K562 (cell line): ENCODE data around the gene LRTM1. TPM values are rescaled to one million over a fixed set of nuclear protein-coding genes. Genes with fewer than 3 reads are reported as not detected.

Experiments
- ATAC-seq: fragments of 200-7000 bp; cut with Tn5 transposase; 3 replicates; pipeline ENCODE4 v1.9.1; 2020; ENCODE audit warnings: moderate library complexity
- BruUV-seq: library from RNA; stranded (reverse); fragments of 400-500 nt; replicated peaks from 2 replicates; lab custom pipeline; 2021; lab: Mats Ljungman, UMichigan
- CTCF ChIA-PET: fragments of 300-600 bp; formaldehyde crosslinking; extraction: SDS; loops from one replicate; lab custom pipeline; 2021; ENCODE audit warnings: low intra/inter-chr PET ratio; lab: Yijun Ruan, JAX
- POLR2A ChIA-PET: fragments of 300-600, 350-650 bp; sonication (Branson Sonifier 250); formaldehyde crosslinking; extraction: SDS; loops from one replicate; lab custom pipeline; 2021; ENCODE audit warnings: antibody characterized with exemption, inconsistent platforms; lab: Yijun Ruan, JAX
- DNase-seq, 4 experiments: peaks; one replicate each; pipeline versions ENCODE4 v3.0.0 to v3.0.0-alpha.2; 2011 to 2018; ENCODE audit warnings: low spot score in 3 of 4, mixed read lengths in 3 of 4; ENCODE audit errors: extremely low read depth in 1 of 4
- FAIRE-seq: peaks from 2 replicates; lab custom pipeline; 2011; peaks lifted over from hg19 to GRCh38; lab: Jason Lieb, UNC
- H2AFZ ChIP-seq: 2 replicates; pipeline ENCODE4 v1.6.0; 2011; ENCODE audit warnings: low read depth, low read length, control low read depth, inconsistent platforms
- H3K27ac ChIP-seq: fragments of 200-600 bp; 3 replicates; pipeline ENCODE4 v1.8.0; 2011; ENCODE audit warnings: low read depth, mild to moderate bottlenecking, control low read depth, inconsistent platforms, low read length, moderate library complexity, mixed read lengths; ENCODE audit errors: extremely low read depth
- H3K27me3 ChIP-seq, 2 experiments: fragments of 300-600 bp in 1 of 2; 2 replicates in 1 of 2; 3 replicates in 1 of 2; pipeline versions ENCODE4 v1.6.0 to v1.8.0; 2011; ENCODE audit warnings: inconsistent platforms in 2 of 2, low read length in 2 of 2, mild to moderate bottlenecking in 1 of 2, mixed read lengths in 1 of 2, moderate library complexity in 1 of 2; ENCODE audit not compliant: control insufficient read depth in 2 of 2, insufficient read depth in 2 of 2
- H3K36me3 ChIP-seq: fragments of 300-600 bp; 3 replicates; pipeline ENCODE4 v1.8.0; 2011; ENCODE audit warnings: mild to moderate bottlenecking, low read length, inconsistent platforms; ENCODE audit not compliant: control insufficient read depth, insufficient read depth
- H3K4me1 ChIP-seq, 2 experiments: fragments of 200-600 bp in 1 of 2; replicated peaks in 1 of 2; 2 replicates in 1 of 2; 3 replicates in 1 of 2; pipeline versions ENCODE4 v1.5.1 to v1.8.0; 2011; ENCODE audit warnings: inconsistent platforms in 2 of 2, low read length in 2 of 2, mild to moderate bottlenecking in 1 of 2, mixed read lengths in 1 of 2, moderate library complexity in 1 of 2; ENCODE audit not compliant: control insufficient read depth in 2 of 2, insufficient read depth in 2 of 2
- H3K4me2 ChIP-seq: 2 replicates; pipeline ENCODE4 v1.6.1; 2011; ENCODE audit warnings: low read length, control low read depth, inconsistent platforms, mixed read lengths; ENCODE audit not compliant: insufficient read depth
- H3K4me3 ChIP-seq: fragments of 200-600 bp; sonication (generic), shearing (Covaris generic); 2 replicates; pipeline ENCODE4 v1.5.1; 2016; ENCODE audit warnings: control low read depth, inconsistent platforms
- H3K79me2 ChIP-seq: fragments of 200-600 bp; 3 replicates; pipeline ENCODE4 v1.8.0; 2011; ENCODE audit warnings: low read length, inconsistent platforms; ENCODE audit not compliant: control insufficient read depth, insufficient read depth
- H3K9ac ChIP-seq, 2 experiments: 2 replicates each; pipeline versions ENCODE4 v1.6.0 to v1.6.1; 2011; ENCODE audit warnings: low read depth in 2 of 2, low read length in 2 of 2, control low read depth in 1 of 2, inconsistent platforms in 1 of 2, mild to moderate bottlenecking in 1 of 2, mixed read lengths in 1 of 2; ENCODE audit not compliant: insufficient read depth in 1 of 2
- H3K9me1 ChIP-seq: one replicate; pipeline ENCODE4 v1.6.0; 2011; ENCODE audit warnings: inconsistent platforms, mild to moderate bottlenecking, low read length, moderate library complexity; ENCODE audit not compliant: control insufficient read depth, insufficient read depth
- H3K9me3 ChIP-seq: replicated peaks from 2 replicates; pipeline ENCODE4 v1.5.1; 2011; ENCODE audit warnings: low read depth, low read length, inconsistent platforms; ENCODE audit not compliant: control insufficient read depth, insufficient read depth
- H4K20me1 ChIP-seq: replicated peaks from 2 replicates; pipeline ENCODE4 v1.6.1; 2011; ENCODE audit warnings: low read length, inconsistent platforms, mixed read lengths; ENCODE audit not compliant: control insufficient read depth, insufficient read depth
- CC2D1A ChIP-seq: fragments of 450-650 bp; IDR thresholded peaks from 2 replicates; pipeline ENCODE4 v1.6.1; 2017; ENCODE audit warnings: mild to moderate bottlenecking
- DNMT1 ChIP-seq: fragments of 450-650 bp; IDR thresholded peaks from 2 replicates; pipeline ENCODE4 v1.6.1; 2016; ENCODE audit warnings: antibody characterized with exemption, mild to moderate bottlenecking
- FOXP1 ChIP-seq: sonication (generic); formaldehyde crosslinking; IDR thresholded peaks from 2 replicates; pipeline ENCODE4 v1.8.0; 2022; ENCODE audit warnings: mild to moderate bottlenecking, missing genetic modification reagents
- KDM1A ChIP-seq, 2 experiments: fragments of 450-650 bp; IDR thresholded peaks; 2 replicates each; pipeline ENCODE4 v1.6.1; 2016; ENCODE audit warnings: mild to moderate bottlenecking in 2 of 2
- MEIS2 ChIP-seq: fragments of 450-650 bp; IDR thresholded peaks from 2 replicates; pipeline ENCODE4 v1.6.1; 2014; ENCODE audit warnings: mild to moderate bottlenecking; ENCODE audit not compliant: partially characterized antibody
- NCOR1 ChIP-seq: fragments of 450-650 bp; IDR thresholded peaks from 2 replicates; pipeline ENCODE4 v1.6.1; 2016; ENCODE audit warnings: mild to moderate bottlenecking, moderate library complexity
- NFIC ChIP-seq: fragments of 450-650 bp; IDR thresholded peaks from 2 replicates; pipeline ENCODE4 v1.6.1; 2017; ENCODE audit warnings: mild to moderate bottlenecking, inconsistent platforms
- NFYB ChIP-seq: IDR thresholded peaks from 2 replicates; pipeline ENCODE4 v1.6.1; 2011; ENCODE audit warnings: mild to moderate bottlenecking, moderate library complexity; ENCODE audit not compliant: insufficient read length; ENCODE audit errors: extremely low read depth
- OTX1 ChIP-seq: fragments of 450-650 bp; formaldehyde crosslinking; IDR thresholded peaks from 2 replicates; pipeline ENCODE4 v1.4.0; 2022; ENCODE audit warnings: mild to moderate bottlenecking
- PHF8 ChIP-seq: fragments of 200-600 bp; sonication (generic); IDR thresholded peaks from 2 replicates; pipeline ENCODE4 v1.6.1; 2012; ENCODE audit warnings: mixed run types, mild to moderate bottlenecking, inconsistent platforms, low read length, moderate library complexity, borderline replicate concordance
- SIN3B ChIP-seq: fragments of 450-650 bp; IDR thresholded peaks from 2 replicates; pipeline ENCODE4 v1.6.1; 2017; ENCODE audit warnings: low read depth, mild to moderate bottlenecking, moderate library complexity
- ZSCAN32 ChIP-seq: fragments of 450-650 bp; formaldehyde crosslinking; IDR thresholded peaks from 2 replicates; pipeline ENCODE4 v1.4.0; 2020; ENCODE audit warnings: mild to moderate bottlenecking, moderate library complexity
- WGBS: fragments of 100-300 bp; shearing (Covaris generic); methylation state at CpG from one replicate; pipeline ENCODE4 v1.1.6; 2016; ENCODE audit warnings: low coverage, mixed read lengths; ENCODE audit not compliant: insufficient coverage; ENCODE audit errors: missing lambda C conversion rate; 5-methylcytosine and 5-hydroxymethylcytosine counted together
- in situ Hi-C: fragments of 300-500 bp; cut with MboI; formaldehyde crosslinking; loops from 4 replicates; pipeline ENCODE4 v1.15.0; 2018; ENCODE audit warnings: inconsistent platforms, mixed read lengths
- intact Hi-C: fragments of 100-400 bp; cut with micrococcal nuclease; formaldehyde crosslinking; loops from 2 replicates; pipeline ENCODE4 v1.14.2; 2022
- polyA plus RNA-seq, 8 experiments: library from polyadenylated mRNA; depleted of rRNA in 4 of 8; stranded (reverse) in 5 of 8; unstranded in 3 of 8; fragments of >200 nt; fragmentation: Nextera tagmentation in 2 of 8; fragmentation: Illumina TruSeq in 1 of 8; extraction: Ambion mirVana in 2 of 8; extraction: Trizol in 1 of 8; gene quantifications; 2 replicates each; pipeline versions ENCODE4 v1.2.1 to v1.2.3, GENCODE V29; 2011 to 2014; ENCODE audit warnings: inconsistent platforms in 1 of 8, missing spikeins in 1 of 8
- total RNA-seq, 7 experiments: library from RNA; depleted of rRNA in 6 of 7; stranded (reverse); fragments of >200 nt in 6 of 7; fragmentation: Illumina TruSeq in 2 of 7; extraction: Trizol in 2 of 7; gene quantifications; 2 replicates each; pipeline versions ENCODE4 v1.2.1 to v1.2.3, GENCODE V29; 2011 to 2021; ENCODE audit warnings: low replicate concordance in 1 of 7
- TF ChIP-seq, protein P1 (sequence below): fragments of 150-350 bp; conservative IDR thresholded peaks from 2 replicates; pipeline ENCODE4 v1.6.1; 2014; ENCODE audit warnings: low read length
- TF ChIP-seq, protein P2 (sequence below): fragments of 450-650 bp; formaldehyde crosslinking; IDR thresholded peaks from 2 replicates; pipeline ENCODE4 v1.4.0; 2022; ENCODE audit warnings: mild to moderate bottlenecking, moderate library complexity

LRTM1 gene
- total and polyA plus RNA-seq, 9 of the 15 experiments (the other 6 are each of a cell fraction or from before 2014, with no cell fraction given): not detected

DNA sequence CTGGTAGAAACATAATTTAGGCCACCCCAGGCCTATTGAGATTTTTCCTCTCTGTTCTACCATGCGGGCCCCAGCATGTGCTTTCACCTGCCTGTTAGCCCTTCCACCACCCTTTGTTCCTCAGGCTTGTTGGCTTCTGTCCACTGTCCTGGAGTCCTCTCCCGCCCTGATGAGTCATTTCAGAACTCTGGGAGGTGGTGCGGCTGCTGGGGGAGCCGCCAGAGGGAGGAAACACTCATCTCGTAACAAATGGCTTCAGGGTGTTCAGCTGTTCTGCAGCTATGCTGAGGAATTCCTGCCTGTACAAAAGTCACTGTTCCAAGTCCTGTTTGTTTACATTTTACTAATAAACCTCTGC, 36.3 kb downstream of the LRTM1 start (continued):
- TF ChIP-seq ZSCAN32: no peak
- no peak for TF ChIP-seq OTX1 (CRISPR knock-in tag)
- peak; percentile 51; the same call in 1 of the 2 replicates for TF ChIP-seq NFIC

DNA sequence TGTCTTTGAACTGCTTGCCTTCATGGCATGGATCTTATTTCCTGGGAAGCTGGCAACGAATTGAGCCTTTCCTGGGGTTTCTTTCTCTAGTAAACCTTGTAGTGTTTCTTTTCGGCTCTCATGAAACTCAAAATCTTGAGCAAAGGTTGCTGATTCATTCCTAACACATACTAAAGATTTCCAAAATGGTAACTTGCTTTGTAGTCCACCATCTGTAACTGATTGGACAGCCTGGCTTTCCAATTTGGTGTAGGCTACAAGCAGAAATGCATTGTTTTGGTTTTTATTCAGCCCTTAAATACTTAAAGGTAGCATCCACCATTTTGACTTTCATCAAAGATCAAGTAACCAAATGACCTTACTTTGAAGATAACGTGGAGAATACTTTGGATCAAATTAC, 38.1 kb downstream of the LRTM1 start:
- Histone ChIP-seq H3K4me2 (no peak overlapping the region), H3K9ac (no peak overlapping the region), H3K9me3 (no peaks in the 10 kb centered on the region), H2AFZ (no peak overlapping the region), H4K20me1 (no peaks in the 10 kb centered on the region), H3K36me3 (no peaks in the 10 kb centered on the region), H3K9me1 (no peaks in the 10 kb centered on the region), H3K27ac (no peak overlapping the region), H3K4me1 (no peaks in the 10 kb centered on the region; a peak in 3 of 5 replicates), H3K27me3 (no peaks in the 10 kb centered on the region), H3K4me3 (no peak overlapping the region), H3K79me2 (no peaks in the 10 kb centered on the region)
- in situ Hi-C loops: no loop called here
- ATAC-seq (no peak), FAIRE-seq (no peak), DNase-seq (no peak)
- intact Hi-C loops: no loop called here
- 12% methylated on average over 3 of the region's 3 CpGs for WGBS
- TF ChIP-seq MEIS2: no peak
- TF ChIP-seq CC2D1A: no peak
- no peak for TF ChIP-seq DNMT1
- no peak for TF ChIP-seq PHF8
- TF ChIP-seq FOXP1 (CRISPR knock-in tag): no peak
- TF ChIP-seq KDM1A (IDR thresholded peaks at IDR 0.05): no peak
- TF ChIP-seq, protein P1, sequence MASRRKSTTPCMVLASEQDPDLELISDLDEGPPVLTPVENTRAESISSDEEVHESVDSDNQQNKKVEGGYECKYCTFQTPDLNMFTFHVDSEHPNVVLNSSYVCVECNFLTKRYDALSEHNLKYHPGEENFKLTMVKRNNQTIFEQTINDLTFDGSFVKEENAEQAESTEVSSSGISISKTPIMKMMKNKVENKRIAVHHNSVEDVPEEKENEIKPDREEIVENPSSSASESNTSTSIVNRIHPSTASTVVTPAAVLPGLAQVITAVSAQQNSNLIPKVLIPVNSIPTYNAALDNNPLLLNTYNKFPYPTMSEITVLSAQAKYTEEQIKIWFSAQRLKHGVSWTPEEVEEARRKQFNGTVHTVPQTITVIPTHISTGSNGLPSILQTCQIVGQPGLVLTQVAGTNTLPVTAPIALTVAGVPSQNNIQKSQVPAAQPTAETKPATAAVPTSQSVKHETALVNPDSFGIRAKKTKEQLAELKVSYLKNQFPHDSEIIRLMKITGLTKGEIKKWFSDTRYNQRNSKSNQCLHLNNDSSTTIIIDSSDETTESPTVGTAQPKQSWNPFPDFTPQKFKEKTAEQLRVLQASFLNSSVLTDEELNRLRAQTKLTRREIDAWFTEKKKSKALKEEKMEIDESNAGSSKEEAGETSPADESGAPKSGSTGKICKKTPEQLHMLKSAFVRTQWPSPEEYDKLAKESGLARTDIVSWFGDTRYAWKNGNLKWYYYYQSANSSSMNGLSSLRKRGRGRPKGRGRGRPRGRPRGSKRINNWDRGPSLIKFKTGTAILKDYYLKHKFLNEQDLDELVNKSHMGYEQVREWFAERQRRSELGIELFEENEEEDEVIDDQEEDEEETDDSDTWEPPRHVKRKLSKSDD: no peak
- TF ChIP-seq, protein P2, sequence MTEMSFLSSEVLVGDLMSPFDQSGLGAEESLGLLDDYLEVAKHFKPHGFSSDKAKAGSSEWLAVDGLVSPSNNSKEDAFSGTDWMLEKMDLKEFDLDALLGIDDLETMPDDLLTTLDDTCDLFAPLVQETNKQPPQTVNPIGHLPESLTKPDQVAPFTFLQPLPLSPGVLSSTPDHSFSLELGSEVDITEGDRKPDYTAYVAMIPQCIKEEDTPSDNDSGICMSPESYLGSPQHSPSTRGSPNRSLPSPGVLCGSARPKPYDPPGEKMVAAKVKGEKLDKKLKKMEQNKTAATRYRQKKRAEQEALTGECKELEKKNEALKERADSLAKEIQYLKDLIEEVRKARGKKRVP: no peak
- no peak for TF ChIP-seq NFYB
- no peak for TF ChIP-seq SIN3B
- no peak for TF ChIP-seq NCOR1
- BruUV-seq: no TSS peak
- ChIA-PET CTCF (no interaction called here), POLR2A (interaction anchor here (0.9 to 1.5 kb wide), 2 partner anchors 14 to 286 kb away, joined by 3 read pairs; no protein-coding TSS in a partner anchor)
